Measurements from ENCODE around the gene SWAP70.
A peak's percentile ranks its signal among the peaks of the same experiment; 100 is the strongest.
"Not testable (repeated sequence)": the region's sequence is repeated elsewhere in the genome, so short reads cannot be mapped to it uniquely, and the experiment has no call there.

SWAP70 gene

GRCh38 chr11:9663699-9664275 is at the start of gene SWAP70:
TSS of gene SWAP70 (plus strand) at chr11:9664077. CDS start at chr11:9664180, 103 bp downstream.
- DNase-seq (ENCODE audit: low spot score) = peak; percentile 82

- DNase-seq (ENCODE audit: low spot score) = peak; percentile 15
These were observed 48.8 kb upstream of the SWAP70 start for GRCh38 chr11:9615031-9615451.

- no peak for DNase-seq (ENCODE audit: low spot score)
These were observed 47.7 kb upstream of the SWAP70 start for GRCh38 chr11:9616042-9616675.

- no peak for DNase-seq (ENCODE audit: low spot score)
These were observed 47.0 kb upstream of the SWAP70 start for GRCh38 chr11:9616858-9617257.

GRCh38 chr11:9617940-9618339 is 45.9 kb upstream of the SWAP70 start:
- no peak for DNase-seq (ENCODE audit: low spot score)

GRCh38 chr11:9619004-9619403 is 44.9 kb upstream of the SWAP70 start:
- DNase-seq (ENCODE audit: low spot score) = no peak

GRCh38 chr11:9619971-9620370 is 43.9 kb upstream of the SWAP70 start:
- DNase-seq (ENCODE audit: low spot score) = no peak

GRCh38 chr11:9622353-9622752 is 41.5 kb upstream of the SWAP70 start:
- DNase-seq (ENCODE audit: low spot score) = not testable (repeated sequence)

GRCh38 chr11:9623053-9623452 is 40.8 kb upstream of the SWAP70 start:
- DNase-seq (ENCODE audit: low spot score) = not testable (repeated sequence)

GRCh38 chr11:9624448-9624847 is 39.4 kb upstream of the SWAP70 start:
- DNase-seq (ENCODE audit: low spot score) = no peak

- no peak for DNase-seq (ENCODE audit: low spot score)
These were observed 38.7 kb upstream of the SWAP70 start for GRCh38 chr11:9625162-9625561.

GRCh38 chr11:9625728-9626127 is 38.1 kb upstream of the SWAP70 start:
- no peak for DNase-seq (ENCODE audit: low spot score)

- DNase-seq (ENCODE audit: low spot score) = no peak
These were observed 37.1 kb upstream of the SWAP70 start for GRCh38 chr11:9626496-9627394.

GRCh38 chr11:9629064-9629463 is 34.8 kb upstream of the SWAP70 start:
- DNase-seq (ENCODE audit: low spot score) = no peak

- peak; percentile 44 for DNase-seq (ENCODE audit: low spot score)
These were observed 30.2 kb upstream of the SWAP70 start for GRCh38 chr11:9633679-9634078.

GRCh38 chr11:9636691-9637090 is 27.2 kb upstream of the SWAP70 start:
- no peak for DNase-seq (ENCODE audit: low spot score)

GRCh38 chr11:9639099-9639498 is 24.8 kb upstream of the SWAP70 start:
- peak; percentile 50 for DNase-seq (ENCODE audit: low spot score)

GRCh38 chr11:9639985-9640384 is 23.9 kb upstream of the SWAP70 start:
- DNase-seq (ENCODE audit: low spot score) = peak; percentile 44

GRCh38 chr11:9642894-9643293 is 21.0 kb upstream of the SWAP70 start:
- peak; percentile 49 for DNase-seq (ENCODE audit: low spot score)

- no peak for DNase-seq (ENCODE audit: low spot score)
These were observed 20.1 kb upstream of the SWAP70 start for GRCh38 chr11:9643751-9644150.

GRCh38 chr11:9645881-9646280 is 18.0 kb upstream of the SWAP70 start:
- no peak for DNase-seq (ENCODE audit: low spot score)

- no peak for DNase-seq (ENCODE audit: low spot score)
These were observed 17.6 kb upstream of the SWAP70 start for GRCh38 chr11:9646324-9646723.

- no peak for DNase-seq (ENCODE audit: low spot score)
These were observed 12.4 kb upstream of the SWAP70 start for GRCh38 chr11:9651481-9651880.

Measured in Ammon's horn (tissue), 1 donor.